Tibial artery (tissue), 4 donors: ENCODE results near the gene PLXNA1.
A peak's percentile ranks its signal among the peaks of the same experiment; 100 is the strongest.

ENCODE experiments used
- DNase-seq, 2 donors: peaks; one replicate each; pipeline ENCODE4 v3.0.0-alpha.2; 2019
- H3K27ac ChIP-seq, 2 donors: fragments of 200-600 bp; sonication (generic) in 1 of 2; 1 replicate in 1 of 2; 2 replicates in 1 of 2; pipeline ENCODE4 v1.5.1; 2018 to 2019; ENCODE audit warnings: mild to moderate bottlenecking in 1 of 2
- H3K27me3 ChIP-seq, 2 donors: fragments of 200-600 bp; sonication (generic) in 1 of 2; one replicate each; pipeline versions ENCODE4 v1.5.1 to v1.6.0; 2016 to 2019
- H3K36me3 ChIP-seq, 3 donors: fragments of 200-600 bp; sonication (generic) in 2 of 3; one replicate each; pipeline ENCODE4 v1.5.1; 2016 to 2019; ENCODE audit warnings: mild to moderate bottlenecking in 2 of 3
- H3K4me1 ChIP-seq, 4 donors: fragments of 200-600 bp; sonication (generic) in 2 of 4; 1 replicate in 3 of 4; 2 replicates in 1 of 4; pipeline ENCODE4 v1.5.1; 2016 to 2019
- H3K4me3 ChIP-seq, 2 donors: fragments of 200-600 bp; sonication (generic) in 1 of 2; 1 replicate in 1 of 2; 2 replicates in 1 of 2; pipeline ENCODE4 v1.5.1; 2018 to 2019; ENCODE audit warnings: mild to moderate bottlenecking in 2 of 2
- H3K9me3 ChIP-seq, 3 donors: fragments of 200-600 bp; sonication (generic) in 1 of 3; one replicate each; pipeline ENCODE4 v1.5.1; 2016 to 2019
- CTCF ChIP-seq, 2 experiments: fragments of 200-600 bp in 1 of 2; fragments of 450-650 bp in 1 of 2; IDR thresholded peaks; one replicate each; pipeline ENCODE4 v1.5.1; 2017 to 2019; ENCODE audit warnings: antibody characterized with exemption in 2 of 2, mild to moderate bottlenecking in 1 of 2, moderate library complexity in 1 of 2
- intact Hi-C: fragments of 100-400 bp; cut with DNase I; formaldehyde crosslinking; loops from one replicate; pipeline ENCODE4 v1.15.0; 2023; ENCODE audit warnings: low total_unique reads

PLXNA1 gene

GRCh38 chr3:127004641-127005397 lies 21.9 kb downstream of the PLXNA1 start:
- H3K4me3 ChIP-seq: no peak overlapping the region
- no peak for TF ChIP-seq CTCF (IDR thresholded peaks at IDR 0.05)
- no peak for DNase-seq
- H3K36me3 ChIP-seq: peaks cover 0 to 19% (median 12%) of the 10 kb centered on the region in 3 donors
- no peaks in the 10 kb centered on the region for H3K27me3 ChIP-seq
- intact Hi-C loops: no loop called here
- H3K27ac ChIP-seq: no peak overlapping the region
- peaks cover 0 to 57% (median 37%) of the 10 kb centered on the region in 4 donors for H3K4me1 ChIP-seq
- H3K9me3 ChIP-seq: no peaks in the 10 kb centered on the region

GRCh38 chr3:127005864-127006500 lies 23.1 kb downstream of the PLXNA1 start:
- peaks cover 0 to 53% (median 38%) of the 10 kb centered on the region in 4 donors for H3K4me1 ChIP-seq
- no peak overlapping the region for H3K27ac ChIP-seq
- no peak for TF ChIP-seq CTCF (IDR thresholded peaks at IDR 0.05)
- H3K4me3 ChIP-seq: no peak overlapping the region
- H3K9me3 ChIP-seq: no peaks in the 10 kb centered on the region
- peaks cover 0 to 19% (median 12%) of the 10 kb centered on the region in 3 donors for H3K36me3 ChIP-seq
- DNase-seq: no peak
- no peaks in the 10 kb centered on the region for H3K27me3 ChIP-seq
- intact Hi-C loops: no loop called here

- no peak for DNase-seq
These were observed 24.0 kb downstream of the PLXNA1 start for GRCh38 chr3:127006781-127007436.

GRCh38 chr3:127008236-127008635 lies 25.3 kb downstream of the PLXNA1 start:
- no peaks in the 10 kb centered on the region for H3K27me3 ChIP-seq
- H3K4me3 ChIP-seq: no peak overlapping the region
- no peak overlapping the region for H3K27ac ChIP-seq
- intact Hi-C loops: no loop called here
- no peak for TF ChIP-seq CTCF (IDR thresholded peaks at IDR 0.05)
- H3K9me3 ChIP-seq: no peaks in the 10 kb centered on the region
- H3K4me1 ChIP-seq: peaks cover 0 to 43% (median 26%) of the 10 kb centered on the region in 4 donors
- H3K36me3 ChIP-seq: peaks cover 0 to 34% (median 19%) of the 10 kb centered on the region in 3 donors
- DNase-seq: no peak

More at GRCh38 chr3:127006781-127007436, 24.0 kb downstream of the PLXNA1 start:
- Histone ChIP-seq H3K36me3 (peaks cover 0 to 21% (median 13%) of the 10 kb centered on the region in 3 donors), H3K4me3 (no peak overlapping the region), H3K9me3 (no peaks in the 10 kb centered on the region), H3K27ac (no peak overlapping the region), H3K4me1 (peaks cover 0 to 53% (median 38%) of the 10 kb centered on the region in 4 donors), H3K27me3 (no peaks in the 10 kb centered on the region)
- no peak for TF ChIP-seq CTCF (IDR thresholded peaks at IDR 0.05)
- intact Hi-C loops: no loop called here

GRCh38 chr3:127009531-127009930 lies 26.6 kb downstream of the PLXNA1 start:
- peaks cover 6 to 47% (median 31%) of the 10 kb centered on the region in 3 donors for H3K36me3 ChIP-seq
- no peak overlapping the region for H3K4me3 ChIP-seq
- no peaks in the 10 kb centered on the region for H3K27me3 ChIP-seq
- H3K9me3 ChIP-seq: no peaks in the 10 kb centered on the region
- intact Hi-C loops: no loop called here
- H3K27ac ChIP-seq: peak overlapping the region; percentile 30 to 58
- DNase-seq: no peak
- peaks cover 0 to 39% (median 25%) of the 10 kb centered on the region in 4 donors for H3K4me1 ChIP-seq
- no peak for TF ChIP-seq CTCF (IDR thresholded peaks at IDR 0.05)
